Liver (tissue), 9 donors: ENCODE results near the gene MPND. TPM values are rescaled to one million over a fixed set of nuclear protein-coding genes. Genes with fewer than 3 reads are reported as not detected.

Experiments used
- DNase-seq: peaks from one replicate; pipeline ENCODE4 v3.0.0-alpha.2; 2017; ENCODE audit warnings: low spot score
- H3K27ac ChIP-seq, 2 donors: one replicate each; pipeline ENCODE4 v1.7.0; 2013; ENCODE audit warnings: inconsistent platforms in 2 of 2, low read length in 2 of 2, control low read depth in 1 of 2, low read depth in 1 of 2, mild to moderate bottlenecking in 1 of 2
- H3K27me3 ChIP-seq, 4 donors: one replicate each; pipeline versions ENCODE4 v1.6.1 to v1.7.0; 2013; ENCODE audit warnings: low read length in 3 of 4, inconsistent platforms in 1 of 4, mild to moderate bottlenecking in 1 of 4, moderate library complexity in 1 of 4; ENCODE audit not compliant: control insufficient read depth in 4 of 4, insufficient read depth in 4 of 4
- H3K36me3 ChIP-seq, 4 donors: one replicate each; pipeline versions ENCODE4 v1.6.1 to v1.7.0; 2013; ENCODE audit warnings: low read length in 3 of 4, mild to moderate bottlenecking in 3 of 4, low read depth in 1 of 4, moderate library complexity in 1 of 4; ENCODE audit not compliant: control insufficient read depth in 4 of 4, insufficient read depth in 3 of 4
- H3K4me1 ChIP-seq, 4 donors: one replicate each; pipeline versions ENCODE4 v1.6.1 to v1.7.0; 2013; ENCODE audit warnings: low read length in 3 of 4, mild to moderate bottlenecking in 3 of 4, moderate library complexity in 1 of 4; ENCODE audit not compliant: control insufficient read depth in 4 of 4, insufficient read depth in 4 of 4
- H3K4me3 ChIP-seq, 3 donors: one replicate each; pipeline versions ENCODE4 v1.6.1 to v1.7.0; 2013; ENCODE audit warnings: low read length in 3 of 3, control low read depth in 1 of 3, low read depth in 1 of 3, mild to moderate bottlenecking in 1 of 3
- H3K9ac ChIP-seq, 2 donors: one replicate each; pipeline ENCODE4 v1.7.0; 2013; ENCODE audit warnings: low read length in 2 of 2, mild to moderate bottlenecking in 2 of 2, moderate library complexity in 2 of 2, control low read depth in 1 of 2, low read depth in 1 of 2
- H3K9me3 ChIP-seq, 4 donors: one replicate each; pipeline versions ENCODE4 v1.6.1 to v1.7.0; 2013; ENCODE audit warnings: low read length in 3 of 4; ENCODE audit not compliant: control insufficient read depth in 4 of 4
- CTCF ChIP-seq: fragments of 150-350 bp; IDR thresholded peaks from 2 replicates; pipeline ENCODE4 v1.5.1; 2017; ENCODE audit warnings: improper control_type of control experiment, low read depth, low read length; ENCODE audit not compliant: missing input control
- FOXA1 ChIP-seq: IDR thresholded peaks from 2 replicates; pipeline ENCODE4 v1.6.1; 2016; ENCODE audit warnings: antibody characterized with exemption
- FOXA2 ChIP-seq: IDR thresholded peaks from 2 replicates; pipeline ENCODE4 v1.6.1; 2016; ENCODE audit warnings: antibody characterized with exemption
- GABPA ChIP-seq, 2 donors: IDR thresholded peaks in 1 of 2; conservative IDR thresholded peaks in 1 of 2; 2 replicates each; pipeline ENCODE4 v1.6.1; 2016; ENCODE audit warnings: antibody characterized with exemption in 2 of 2, mild to moderate bottlenecking in 1 of 2, moderate library complexity in 1 of 2
- HNF4A ChIP-seq, 2 donors: conservative IDR thresholded peaks; 2 replicates each; pipeline ENCODE4 v1.6.1; 2016; ENCODE audit warnings: antibody characterized with exemption in 2 of 2, mild to moderate bottlenecking in 2 of 2
- HNF4G ChIP-seq: IDR thresholded peaks from 2 replicates; pipeline ENCODE4 v1.6.1; 2016; ENCODE audit warnings: antibody characterized with exemption
- NR2F2 ChIP-seq: IDR thresholded peaks from 2 replicates; pipeline ENCODE4 v1.6.1; 2016; ENCODE audit warnings: antibody characterized with exemption
- RAD21 ChIP-seq, 2 donors: IDR thresholded peaks; 2 replicates each; pipeline ENCODE4 v1.6.1; 2016; ENCODE audit warnings: antibody characterized with exemption in 2 of 2, mild to moderate bottlenecking in 2 of 2
- RXRA ChIP-seq, 2 donors: IDR thresholded peaks; 2 replicates each; pipeline ENCODE4 v1.6.1; 2017 to 2018; ENCODE audit warnings: antibody characterized with exemption in 2 of 2, mild to moderate bottlenecking in 1 of 2
- SP1 ChIP-seq: IDR thresholded peaks from 2 replicates; pipeline ENCODE4 v1.6.1; 2018; ENCODE audit warnings: antibody characterized with exemption, mild to moderate bottlenecking
- WGBS: extraction: QIAGEN DNeasy Blood & Tissue Kit; methylation state at CpG from one replicate; pipeline ENCODE4 v1.1.7; 2013; 5-methylcytosine and 5-hydroxymethylcytosine counted together
- polyA plus RNA-seq, 2 donors: library from polyadenylated mRNA; stranded (reverse) in 1 of 2; unstranded in 1 of 2; fragments of 200-250 nt in 1 of 2; fragments of >200 nt in 1 of 2; fragmentation: Nextera tagmentation in 1 of 2; extraction: Ambion mirVana in 1 of 2; gene quantifications; one replicate each; pipeline versions ENCODE4 v1.2.1 to v1.2.3, GENCODE V29; 2013 to 2015
- total RNA-seq, 2 donors: library from RNA; depleted of rRNA; stranded (reverse); fragments of >200 nt; gene quantifications; one replicate each; pipeline ENCODE4 v1.2.3, GENCODE V29; 2014
- TF ChIP-seq, protein P1 (sequence below): IDR thresholded peaks from 2 replicates; pipeline ENCODE4 v1.6.1; 2016; ENCODE audit warnings: antibody characterized with exemption
- TF ChIP-seq, protein P2 (sequence below): IDR thresholded peaks from 2 replicates; pipeline ENCODE4 v1.6.1; 2016; ENCODE audit warnings: antibody characterized with exemption
- donor health status: healthy.
- donor health status: healthy.
- donor health status: healthy.
- donor health status: healthy.
- donor health status: healthy.

MPND gene
- total and polyA plus RNA-seq, 4 donors, result 4.7 to 9.9 (median 9.2) TPM

DNA sequence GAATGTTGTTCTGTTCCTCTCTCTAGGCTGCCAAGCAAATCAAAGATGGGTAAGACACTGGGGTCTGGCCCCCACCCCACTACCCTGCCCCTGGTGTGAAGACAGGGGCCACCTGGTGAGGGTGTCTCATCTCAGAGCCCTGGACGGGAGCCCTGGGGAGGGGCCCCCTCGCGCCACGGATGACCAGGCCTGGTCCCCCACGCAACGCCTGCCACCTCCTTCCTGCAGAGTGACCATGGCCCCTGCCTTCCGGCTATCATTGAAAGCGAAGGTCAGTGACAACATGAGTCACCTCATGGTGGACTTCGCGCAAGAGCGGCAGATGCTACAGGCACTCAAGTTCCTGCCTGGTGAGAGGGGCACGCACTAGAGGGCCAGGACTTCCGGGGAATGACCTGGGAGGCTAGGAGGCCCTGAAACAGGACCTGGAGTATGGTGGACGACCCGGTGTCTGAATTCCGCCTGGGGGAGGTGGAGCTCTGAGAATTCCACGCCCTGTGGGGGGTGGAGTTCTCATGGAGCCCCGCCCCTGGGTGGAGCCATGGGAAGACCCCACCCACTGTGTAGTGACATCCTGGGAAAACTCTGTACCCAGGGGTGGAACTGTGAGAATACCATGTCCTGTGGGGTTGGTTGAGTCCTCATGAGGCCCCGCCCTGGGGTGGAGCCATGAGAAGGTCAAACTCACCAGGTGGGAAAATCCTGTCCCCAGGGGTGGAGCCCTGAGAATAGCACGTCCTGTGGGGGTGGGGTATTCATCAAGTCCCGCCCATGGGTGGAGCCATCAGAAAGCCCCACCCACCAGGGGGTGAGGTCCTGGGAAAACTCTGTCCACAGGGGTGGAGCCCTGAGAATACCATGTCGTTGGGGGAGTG lies 32.9 kb upstream of the MPND start:
- Histone ChIP-seq H3K36me3 (no peaks in the 10 kb centered on the region), H3K4me3 (no peak overlapping the region), H3K4me1 (peaks cover 0 to 5% (median 5%) of the 10 kb centered on the region in 4 donors), H3K27ac (no peak overlapping the region), H3K27me3 (no peaks in the 10 kb centered on the region), H3K9ac (no peak overlapping the region), H3K9me3 (no peaks in the 10 kb centered on the region)
- no peak for TF ChIP-seq HNF4A (conservative IDR thresholded peaks at IDR 0.05)
- no peak for TF ChIP-seq HNF4G
- no peak for TF ChIP-seq FOXA1
- no peak for TF ChIP-seq GABPA (IDR thresholded peaks at IDR 0.05 in 1 of 2, conservative IDR thresholded peaks at IDR 0.05 in 1 of 2)
- no peak for TF ChIP-seq SP1
- TF ChIP-seq, protein P1, sequence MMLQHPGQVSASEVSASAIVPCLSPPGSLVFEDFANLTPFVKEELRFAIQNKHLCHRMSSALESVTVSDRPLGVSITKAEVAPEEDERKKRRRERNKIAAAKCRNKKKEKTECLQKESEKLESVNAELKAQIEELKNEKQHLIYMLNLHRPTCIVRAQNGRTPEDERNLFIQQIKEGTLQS, result no peak
- no peak for TF ChIP-seq RXRA (IDR thresholded peaks at IDR 0.05)
- no peak for TF ChIP-seq NR2F2
- TF ChIP-seq, protein P2, sequence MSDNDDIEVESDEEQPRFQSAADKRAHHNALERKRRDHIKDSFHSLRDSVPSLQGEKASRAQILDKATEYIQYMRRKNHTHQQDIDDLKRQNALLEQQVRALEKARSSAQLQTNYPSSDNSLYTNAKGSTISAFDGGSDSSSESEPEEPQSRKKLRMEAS, result no peak
- no peak for TF ChIP-seq FOXA2
- DNase-seq, result no peak
- 90% methylated on average over 22 of the region's 22 CpGs for WGBS

GRCh38 chr19:4313847-4314490 lies 29.4 kb upstream of the MPND start:
- H3K27me3 ChIP-seq, result no peaks in the 10 kb centered on the region
- peak overlapping the region in 2 of 3 donors; percentile 30 to 43 for H3K4me3 ChIP-seq
- peak overlapping the region in 1 of 2 donors; percentile 31 for H3K27ac ChIP-seq
- WGBS, result 16% methylated on average over 12 of the region's 12 CpGs
- no peak for DNase-seq
- peaks cover 0 to 5% (median 5%) of the 10 kb centered on the region in 4 donors for H3K4me1 ChIP-seq
- no peaks in the 10 kb centered on the region for H3K36me3 ChIP-seq
- no peaks in the 10 kb centered on the region for H3K9me3 ChIP-seq
- H3K9ac ChIP-seq, result peak overlapping the region in 1 of 2 donors; percentile 47
- TF ChIP-seq FOXA1 (no peak), RAD21 (IDR thresholded peaks at IDR 0.05) (peak; percentile 6 to 18)

DNA sequence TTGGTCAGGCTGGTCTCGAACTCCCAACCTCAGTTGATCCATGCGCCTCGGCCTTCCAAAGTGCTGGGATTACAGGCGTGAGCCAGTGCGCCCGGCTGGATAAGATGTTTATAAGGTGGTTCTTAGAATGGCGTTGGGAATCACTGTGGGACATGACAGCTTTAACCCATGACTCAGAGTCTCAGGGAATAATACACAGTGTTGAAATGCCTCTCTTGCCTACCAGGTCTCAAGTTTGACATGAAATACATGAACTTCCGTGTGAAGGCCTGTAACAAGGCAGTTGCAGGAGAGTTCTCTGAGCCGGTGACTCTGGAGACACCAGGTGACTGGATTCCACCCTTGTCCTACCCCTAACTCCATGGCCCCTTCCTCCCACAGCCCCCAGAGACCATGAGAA lies 26.4 kb upstream of the MPND start:
- H3K9ac ChIP-seq, result no peak overlapping the region
- no peak for DNase-seq
- no peaks in the 10 kb centered on the region for H3K36me3 ChIP-seq
- no peak overlapping the region for H3K27ac ChIP-seq
- H3K27me3 ChIP-seq, result no peaks in the 10 kb centered on the region
- TF ChIP-seq CTCF (no peak), FOXA1 (no peak), HNF4G (no peak)
- H3K4me3 ChIP-seq, result no peak overlapping the region
- peaks cover 0 to 3% (median 0%) of the 10 kb centered on the region in 4 donors for H3K9me3 ChIP-seq
- 92% methylated on average over 9 of the region's 9 CpGs for WGBS
- H3K4me1 ChIP-seq, result peaks cover 0 to 5% (median 5%) of the 10 kb centered on the region in 4 donors
